Measurements from ENCODE around the gene HSDL1.

DNA sequence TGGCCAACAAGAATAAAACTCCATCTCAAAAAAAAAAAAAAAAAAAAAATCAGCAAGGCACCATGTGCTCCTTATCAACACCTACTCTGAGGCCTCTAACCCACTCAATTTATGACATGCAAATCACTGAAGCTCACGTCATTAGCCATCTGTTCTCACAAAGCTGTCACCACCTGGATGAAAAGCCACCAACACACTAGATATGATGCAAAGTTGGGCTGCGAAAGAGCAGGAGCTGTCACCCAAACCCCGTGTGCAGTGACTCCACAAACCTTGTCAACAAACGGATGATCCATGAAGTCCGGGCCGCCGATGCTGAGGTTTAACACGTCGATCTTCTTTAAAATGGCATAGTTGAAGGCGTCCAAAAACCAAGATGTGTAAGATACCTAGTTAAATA, 53.5 kb downstream of the HSDL1 start:
- TF ChIP-seq POLR2A (IDR thresholded peaks at IDR 0.05): no peak
- TF ChIP-seq, protein P1, sequence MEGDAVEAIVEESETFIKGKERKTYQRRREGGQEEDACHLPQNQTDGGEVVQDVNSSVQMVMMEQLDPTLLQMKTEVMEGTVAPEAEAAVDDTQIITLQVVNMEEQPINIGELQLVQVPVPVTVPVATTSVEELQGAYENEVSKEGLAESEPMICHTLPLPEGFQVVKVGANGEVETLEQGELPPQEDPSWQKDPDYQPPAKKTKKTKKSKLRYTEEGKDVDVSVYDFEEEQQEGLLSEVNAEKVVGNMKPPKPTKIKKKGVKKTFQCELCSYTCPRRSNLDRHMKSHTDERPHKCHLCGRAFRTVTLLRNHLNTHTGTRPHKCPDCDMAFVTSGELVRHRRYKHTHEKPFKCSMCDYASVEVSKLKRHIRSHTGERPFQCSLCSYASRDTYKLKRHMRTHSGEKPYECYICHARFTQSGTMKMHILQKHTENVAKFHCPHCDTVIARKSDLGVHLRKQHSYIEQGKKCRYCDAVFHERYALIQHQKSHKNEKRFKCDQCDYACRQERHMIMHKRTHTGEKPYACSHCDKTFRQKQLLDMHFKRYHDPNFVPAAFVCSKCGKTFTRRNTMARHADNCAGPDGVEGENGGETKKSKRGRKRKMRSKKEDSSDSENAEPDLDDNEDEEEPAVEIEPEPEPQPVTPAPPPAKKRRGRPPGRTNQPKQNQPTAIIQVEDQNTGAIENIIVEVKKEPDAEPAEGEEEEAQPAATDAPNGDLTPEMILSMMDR (IDR thresholded peaks at IDR 0.05 in 4 of 5, conservative IDR thresholded peaks at IDR 0.05 in 1 of 5): no peak
